Testis (tissue), 3 donors: ENCODE data around the gene CLEC16A. TPM values are rescaled to one million over a fixed set of nuclear protein-coding genes. Genes with fewer than 3 reads are reported as not detected.

Experiments used
- DNase-seq: peaks from one replicate; pipeline ENCODE4 v3.0.0-alpha.2; 2019
- H3K27ac ChIP-seq, 2 donors: fragments of 200-600 bp; sonication (generic); one replicate each; pipeline ENCODE4 v1.5.1; 2019
- H3K27me3 ChIP-seq: fragments of 200-600 bp; sonication (generic); one replicate; pipeline ENCODE4 v1.5.1; 2019
- H3K36me3 ChIP-seq: fragments of 200-600 bp; sonication (generic); one replicate; pipeline ENCODE4 v1.5.1; 2017; ENCODE audit warnings: low read depth; ENCODE audit errors: missing control alignments
- H3K4me1 ChIP-seq: fragments of 200-600 bp; sonication (generic); one replicate; pipeline ENCODE4 v1.5.1; 2019
- H3K4me3 ChIP-seq, 2 donors: fragments of 200-600 bp; sonication (generic); one replicate each; pipeline ENCODE4 v1.5.1; 2017 to 2019
- H3K9me3 ChIP-seq: fragments of 200-600 bp; sonication (generic); one replicate; pipeline ENCODE4 v1.5.1; 2017
- CTCF ChIP-seq, 3 experiments: fragments of 450-650 bp in 2 of 3; fragments of 200-600 bp in 1 of 3; sonication (generic) in 1 of 3; IDR thresholded peaks; one replicate each; pipeline ENCODE4 v1.5.1; 2016 to 2019; ENCODE audit warnings: antibody characterized with exemption in 3 of 3, mild to moderate bottlenecking in 2 of 3, moderate library complexity in 1 of 3
- POLR2A ChIP-seq: fragments of 450-650 bp; IDR thresholded peaks from one replicate; pipeline ENCODE4 v1.6.1; 2017; ENCODE audit warnings: antibody characterized with exemption, mild to moderate bottlenecking, moderate library complexity
- WGBS, 2 donors: methylation state at CpG; one replicate each; pipeline ENCODE4 v1.1.5; 2018; 5-methylcytosine and 5-hydroxymethylcytosine counted together
- intact Hi-C: fragments of 100-400 bp; cut with DNase I; formaldehyde crosslinking; loops from one replicate; pipeline ENCODE4 v1.15.1; 2023; ENCODE audit warnings: low total_unique reads
- polyA plus RNA-seq: library from polyadenylated mRNA; stranded (reverse); fragments of 350-450 nt; fragmentation: Illumina TruSeq; extraction: RNeasy Lipid Tissue Mini Kit (QIAGEN cat#74804); gene quantifications from one replicate; pipeline ENCODE4 v1.2.3, GENCODE V29; 2014; ENCODE audit warnings: low read depth, low replicate concordance; ENCODE audit not compliant: insufficient read depth
- total RNA-seq, 2 donors: library from RNA; depleted of rRNA; stranded (reverse); fragments of >200 nt; gene quantifications; one replicate each; pipeline ENCODE4 v1.2.3, GENCODE V29; 2016

CLEC16A gene
- total and polyA plus RNA-seq, 3 donors from 2014 or later, result 93.9 to 126 (median 122) TPM

GRCh38 chr16:11136600-11136999, 192.2 kb downstream of the CLEC16A start:
- Histone ChIP-seq H3K36me3 (no peaks in the 10 kb centered on the region), H3K4me1 (peaks cover 2% of the 10 kb centered on the region), H3K27me3 (no peaks in the 10 kb centered on the region), H3K27ac (no peak overlapping the region), H3K4me3 (no peak overlapping the region), H3K9me3 (no peaks in the 10 kb centered on the region)
- WGBS, 2 donors, result 88 to 93% methylated on average over 5 to 7 of the region's 7 CpGs
- intact Hi-C loops, result no loop called here
- DNase-seq, result no peak
- no peak for TF ChIP-seq POLR2A

- intact Hi-C loops, result no loop called here
- Histone ChIP-seq H3K27me3 (no peaks in the 10 kb centered on the region), H3K9me3 (no peaks in the 10 kb centered on the region), H3K27ac (no peak overlapping the region), H3K36me3 (no peaks in the 10 kb centered on the region), H3K4me1 (peaks cover 2% of the 10 kb centered on the region), H3K4me3 (no peak overlapping the region)
- 95 to 96% methylated on average over 14 of the region's 14 CpGs for WGBS, 2 donors
- no peak for DNase-seq
- TF ChIP-seq CTCF (IDR thresholded peaks at IDR 0.05) (no peak), POLR2A (no peak)
Observed at GRCh38 chr16:11138022-11138768, 193.8 kb downstream of the CLEC16A start.

- TF ChIP-seq POLR2A, result no peak
- no peak for TF ChIP-seq CTCF (IDR thresholded peaks at IDR 0.05)
- Histone ChIP-seq H3K4me1 (peaks cover 2% of the 10 kb centered on the region), H3K27ac (no peak overlapping the region), H3K9me3 (no peaks in the 10 kb centered on the region), H3K4me3 (no peak overlapping the region), H3K27me3 (no peaks in the 10 kb centered on the region), H3K36me3 (no peaks in the 10 kb centered on the region)
- DNase-seq, result no peak
- 92 to 93% methylated on average over 8 of the region's 8 CpGs for WGBS, 2 donors
- intact Hi-C loops, result no loop called here
Observed at GRCh38 chr16:11138769-11139325, 194.5 kb downstream of the CLEC16A start.

- DNase-seq, result no peak
Observed at GRCh38 chr16:11139326-11140097, 195.1 kb downstream of the CLEC16A start.

More at GRCh38 chr16:11139326-11140097, 195.1 kb downstream of the CLEC16A start:
- H3K27ac ChIP-seq, result no peak overlapping the region
- H3K4me3 ChIP-seq, result no peak overlapping the region
- H3K36me3 ChIP-seq, result no peaks in the 10 kb centered on the region
- H3K9me3 ChIP-seq, result no peaks in the 10 kb centered on the region
- peaks cover 3% of the 10 kb centered on the region for H3K4me1 ChIP-seq
- no peaks in the 10 kb centered on the region for H3K27me3 ChIP-seq
- 73 to 85% methylated on average over 5 of the region's 5 CpGs for WGBS, 2 donors
- intact Hi-C loops, result no loop called here
- no peak for TF ChIP-seq POLR2A
- no peak for TF ChIP-seq CTCF (IDR thresholded peaks at IDR 0.05)
